Neuronal stem cell (in vitro differentiated cells): ENCODE data around the gene ATP11A.

Experiments used
- DNase-seq: peaks from one replicate; pipeline ENCODE4 v3.0.0-alpha.2; 2013; ENCODE audit warnings: low spot score
- H2AFZ ChIP-seq: one replicate; pipeline ENCODE4 v1.6.1; 2013; ENCODE audit warnings: mild to moderate bottlenecking, low read length, inconsistent platforms
- H2AK5ac ChIP-seq: 2 replicates; pipeline ENCODE4 v1.6.1; 2013; ENCODE audit warnings: low read depth, mild to moderate bottlenecking, inconsistent platforms, low read length, moderate library complexity, mixed read lengths
- H2BK120ac ChIP-seq: 2 replicates; pipeline ENCODE4 v1.6.1; 2013; ENCODE audit warnings: low read depth, mild to moderate bottlenecking, inconsistent platforms, low read length, moderate library complexity, mixed read lengths
- H2BK12ac ChIP-seq: one replicate; pipeline ENCODE4 v1.6.1; 2013; ENCODE audit warnings: low read length, inconsistent platforms
- H2BK15ac ChIP-seq: 2 replicates; pipeline ENCODE4 v1.6.1; 2013; ENCODE audit warnings: mild to moderate bottlenecking, low read length, inconsistent platforms, mixed read lengths
- H2BK5ac ChIP-seq: one replicate; pipeline ENCODE4 v1.6.1; 2013; ENCODE audit warnings: inconsistent platforms, mild to moderate bottlenecking, low read length, moderate library complexity
- H3K14ac ChIP-seq: one replicate; pipeline ENCODE4 v1.6.1; 2013; ENCODE audit warnings: low read length, inconsistent platforms
- H3K18ac ChIP-seq: 2 replicates; pipeline ENCODE4 v1.6.1; 2013; ENCODE audit warnings: low read length, inconsistent platforms
- H3K23ac ChIP-seq: 2 replicates; pipeline ENCODE4 v1.6.1; 2013; ENCODE audit warnings: low read depth, mild to moderate bottlenecking, mixed read lengths, low read length, inconsistent platforms; ENCODE audit not compliant: poor library complexity
- H3K27ac ChIP-seq: replicated peaks from 3 replicates; pipeline ENCODE4 v1.5.1; 2013; ENCODE audit warnings: low read length, inconsistent platforms
- H3K27me3 ChIP-seq, 3 experiments: 2 replicates each; pipeline ENCODE4 v1.6.1; 2013; ENCODE audit warnings: low read length in 3 of 3, mild to moderate bottlenecking in 2 of 3, inconsistent platforms in 1 of 3, low read depth in 1 of 3, mixed read lengths in 1 of 3, moderate library complexity in 1 of 3; ENCODE audit not compliant: control insufficient read depth in 3 of 3, insufficient read depth in 3 of 3
- H3K36me3 ChIP-seq, 2 donors: replicated peaks in 1 of 2; 2 replicates each; pipeline ENCODE4 v1.6.1; 2013; ENCODE audit warnings: low read length in 2 of 2; ENCODE audit not compliant: control insufficient read depth in 2 of 2, insufficient read depth in 2 of 2
- H3K4ac ChIP-seq: 2 replicates; pipeline ENCODE4 v1.6.1; 2013; ENCODE audit warnings: inconsistent platforms, mild to moderate bottlenecking, low read length, moderate library complexity
- H3K4me1 ChIP-seq, 2 donors: 1 replicate in 1 of 2; 2 replicates in 1 of 2; pipeline ENCODE4 v1.6.1; 2013; ENCODE audit warnings: low read length in 2 of 2, low read depth in 1 of 2; ENCODE audit not compliant: control insufficient read depth in 2 of 2, insufficient read depth in 1 of 2
- H3K4me2 ChIP-seq: one replicate; pipeline ENCODE4 v1.6.1; 2013; ENCODE audit warnings: mild to moderate bottlenecking, low read length, inconsistent platforms; ENCODE audit not compliant: insufficient read depth, poor library complexity, severe bottlenecking
- H3K4me3 ChIP-seq, 2 donors: 2 replicates each; pipeline ENCODE4 v1.5.1; 2013; ENCODE audit warnings: low read length in 2 of 2, mild to moderate bottlenecking in 2 of 2, inconsistent platforms in 1 of 2, moderate library complexity in 1 of 2
- H3K79me1 ChIP-seq: one replicate; pipeline ENCODE4 v1.6.1; 2013; ENCODE audit warnings: low read depth, mild to moderate bottlenecking, inconsistent platforms, low read length, moderate library complexity
- H3K9ac ChIP-seq: one replicate; pipeline ENCODE4 v1.6.1; 2013; ENCODE audit warnings: mild to moderate bottlenecking, low read depth, low read length, inconsistent platforms; ENCODE audit not compliant: poor library complexity
- H3K9me3 ChIP-seq, 2 donors: replicated peaks in 1 of 2; 2 replicates each; pipeline versions ENCODE3 to v1.6.1; 2013; ENCODE audit warnings: low read length in 2 of 2, mild to moderate bottlenecking in 2 of 2, inconsistent platforms in 1 of 2, low read depth in 1 of 2, mixed read lengths in 1 of 2, moderate library complexity in 1 of 2; ENCODE audit not compliant: control insufficient read depth in 2 of 2, insufficient read depth in 1 of 2
- H4K8ac ChIP-seq: one replicate; pipeline ENCODE4 v1.6.1; 2013; ENCODE audit warnings: low read depth, mild to moderate bottlenecking, inconsistent platforms, low read length, moderate library complexity
- H4K91ac ChIP-seq: one replicate; pipeline ENCODE4 v1.6.1; 2013; ENCODE audit warnings: low read length, low read depth, mild to moderate bottlenecking, inconsistent platforms; ENCODE audit not compliant: poor library complexity
- WGBS, 2 donors: extraction: QIAGEN DNeasy Blood & Tissue Kit; methylation state at CpG; one replicate each; pipeline ENCODE4 v1.1.7; 2013; ENCODE audit warnings: missing lambda C conversion rate in 2 of 2, mixed read lengths in 1 of 2; ENCODE audit not compliant: insufficient read length in 2 of 2, insufficient replicate concordance in 1 of 2; ENCODE audit errors: extremely low coverage in 2 of 2; 5-methylcytosine and 5-hydroxymethylcytosine counted together

The ATP11A gene

GRCh38 chr13:112792511-112792910, 102.7 kb downstream of the ATP11A start:
- Histone ChIP-seq H3K4me3 (no peak overlapping the region), H3K4me1 (no peaks in the 10 kb centered on the region), H4K91ac (no peak overlapping the region), H2BK120ac (no peak overlapping the region), H2BK15ac (no peak overlapping the region), H3K9ac (no peak overlapping the region), H3K36me3 (peaks cover 3 to 31% of the 10 kb centered on the region in 2 donors), H3K27ac (no peak overlapping the region), H3K27me3 (no peaks in the 10 kb centered on the region), H3K79me1 (peaks cover 3% of the 10 kb centered on the region), H4K8ac (no peak overlapping the region), H2BK12ac (no peak overlapping the region), H3K18ac (no peak overlapping the region), H3K4me2 (no peak overlapping the region), H2BK5ac (no peak overlapping the region), H2AK5ac (no peak overlapping the region), H3K23ac (no peak overlapping the region), H3K4ac (no peak overlapping the region), H3K14ac (no peak overlapping the region), H3K9me3 (peaks cover 2 to 8% of the 10 kb centered on the region in 2 donors), H2AFZ (no peak overlapping the region)
- no CpG with 5 or more reads among the region's 6 CpGs for WGBS, 2 donors
- DNase-seq: no peak

- no peak overlapping the region for H3K9ac ChIP-seq
- no peak overlapping the region for H3K4me2 ChIP-seq
- H4K8ac ChIP-seq: no peak overlapping the region
- no peak overlapping the region for H3K14ac ChIP-seq
- H3K4me3 ChIP-seq: no peak overlapping the region
- H2BK120ac ChIP-seq: no peak overlapping the region
- no peak overlapping the region for H2BK12ac ChIP-seq
- no peak overlapping the region for H2AFZ ChIP-seq
- no peak overlapping the region for H3K4ac ChIP-seq
- H3K27ac ChIP-seq: no peak overlapping the region
- no peak overlapping the region for H2AK5ac ChIP-seq
- WGBS, 2 donors: no CpG with 5 or more reads among the region's 26 CpGs
- H3K4me1 ChIP-seq: no peaks in the 10 kb centered on the region
- no peak overlapping the region for H4K91ac ChIP-seq
- no peak overlapping the region for H2BK5ac ChIP-seq
- H3K79me1 ChIP-seq: peaks cover 3% of the 10 kb centered on the region
- H3K9me3 ChIP-seq: peaks cover 4 to 8% of the 10 kb centered on the region in 2 donors
- H3K36me3 ChIP-seq: peaks cover 3 to 24% of the 10 kb centered on the region in 2 donors
- no peak for DNase-seq
- no peak overlapping the region for H3K18ac ChIP-seq
- no peak overlapping the region for H2BK15ac ChIP-seq
- no peak overlapping the region for H3K23ac ChIP-seq
- no peaks in the 10 kb centered on the region for H3K27me3 ChIP-seq
Observed at GRCh38 chr13:112793545-112794445, 104.0 kb downstream of the ATP11A start.

DNA sequence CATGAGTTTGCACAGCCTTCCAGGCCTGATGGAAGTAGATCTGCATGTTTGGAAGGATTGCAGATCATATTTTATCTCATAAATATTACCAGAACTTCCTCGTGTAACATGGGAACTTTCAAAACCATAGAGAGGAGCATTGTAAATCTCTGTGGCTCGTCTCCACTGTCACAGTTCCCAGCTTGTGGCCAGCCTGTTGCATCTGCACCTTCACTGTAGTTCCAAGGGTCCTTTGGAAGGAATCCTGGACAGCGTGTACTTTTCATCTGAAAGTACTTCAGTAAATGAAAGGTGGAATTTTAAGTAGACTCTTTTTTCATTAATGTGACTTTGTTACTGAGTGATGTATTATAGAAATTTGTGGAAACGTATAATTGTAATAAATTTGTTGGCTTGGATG, 105.4 kb downstream of the ATP11A start:
- Histone ChIP-seq H2AFZ (no peak overlapping the region), H3K4me2 (no peak overlapping the region), H3K23ac (no peak overlapping the region), H3K14ac (no peak overlapping the region), H3K9ac (no peak overlapping the region), H3K27ac (no peak overlapping the region), H3K36me3 (peaks cover 3 to 18% of the 10 kb centered on the region in 2 donors), H2BK5ac (no peak overlapping the region), H4K8ac (no peak overlapping the region), H2BK12ac (no peak overlapping the region), H2BK120ac (no peak overlapping the region), H3K27me3 (no peaks in the 10 kb centered on the region), H3K4me3 (no peak overlapping the region), H4K91ac (no peak overlapping the region), H2AK5ac (no peak overlapping the region), H3K18ac (no peak overlapping the region), H2BK15ac (no peak overlapping the region), H3K4me1 (no peaks in the 10 kb centered on the region), H3K4ac (no peak overlapping the region), H3K79me1 (peaks cover 3% of the 10 kb centered on the region), H3K9me3 (peaks cover 4 to 13% of the 10 kb centered on the region in 2 donors)
- 100% methylated on average over 1 of the region's 4 CpGs; no CpG with 5 or more reads in 1 of the 2 donors for WGBS, 2 donors
- DNase-seq: no peak

- DNase-seq: no peak
Observed at GRCh38 chr13:112796190-112796915, 106.5 kb downstream of the ATP11A start.

More at GRCh38 chr13:112796190-112796915, 106.5 kb downstream of the ATP11A start:
- no peak overlapping the region for H2AFZ ChIP-seq
- WGBS, 2 donors: no CpG with 5 or more reads among the region's 9 CpGs
- H3K27ac ChIP-seq: no peak overlapping the region
- H2BK120ac ChIP-seq: no peak overlapping the region
- peaks cover 3 to 16% of the 10 kb centered on the region in 2 donors for H3K36me3 ChIP-seq
- H2BK15ac ChIP-seq: no peak overlapping the region
- no peak overlapping the region for H4K8ac ChIP-seq
- no peak overlapping the region for H3K4me2 ChIP-seq
- no peak overlapping the region for H3K4me3 ChIP-seq
- no peak overlapping the region for H3K4ac ChIP-seq
- H3K9ac ChIP-seq: no peak overlapping the region
- no peaks in the 10 kb centered on the region for H3K27me3 ChIP-seq
- H2BK5ac ChIP-seq: no peak overlapping the region
- H4K91ac ChIP-seq: no peak overlapping the region
- H3K4me1 ChIP-seq: no peaks in the 10 kb centered on the region
- peaks cover 3% of the 10 kb centered on the region for H3K79me1 ChIP-seq
- no peak overlapping the region for H2AK5ac ChIP-seq
- H3K18ac ChIP-seq: no peak overlapping the region
- H3K23ac ChIP-seq: no peak overlapping the region
- no peak overlapping the region for H2BK12ac ChIP-seq
- no peak overlapping the region for H3K14ac ChIP-seq
- H3K9me3 ChIP-seq: peaks cover 4 to 13% of the 10 kb centered on the region in 2 donors
